Right renal cortex interstitium (tissue), 3 donors: ENCODE measurements around the gene CRACR2B. TPM values are rescaled to one million over a fixed set of nuclear protein-coding genes. Genes with fewer than 3 reads are reported as not detected.

Experiments
- DNase-seq, 3 donors: peaks; one replicate each; pipeline ENCODE4 v3.0.0-alpha.2; 2013; ENCODE audit warnings: low read depth in 3 of 3, low spot score in 2 of 3
- polyA plus RNA-seq, 3 donors: library from polyadenylated mRNA; unstranded; fragments of 120-200 nt; gene quantifications; one replicate each; pipeline ENCODE4 v1.2.1, GENCODE V29; 2013; ENCODE audit not compliant: insufficient read length in 3 of 3

The CRACR2B gene
- polyA plus RNA-seq, 3 donors = 9.1 to 12.0 (median 9.7) TPM

- DNase-seq = no peak
Measured at GRCh38 chr11:810040-810567, 17.6 kb upstream of the CRACR2B start.

GRCh38 chr11:811446-812245 lies 16.1 kb upstream of the CRACR2B start:
- DNase-seq = no peak

GRCh38 chr11:812390-812789 lies 15.3 kb upstream of the CRACR2B start:
- DNase-seq = no peak

- no peak for DNase-seq
Measured at GRCh38 chr11:813072-813455, 14.7 kb upstream of the CRACR2B start.

GRCh38 chr11:813456-814096 lies 14.1 kb upstream of the CRACR2B start:
- no peak for DNase-seq

- DNase-seq = no peak
Measured at GRCh38 chr11:815675-816432, 11.9 kb upstream of the CRACR2B start.

- no peak for DNase-seq
Measured at GRCh38 chr11:816433-816779, 11.3 kb upstream of the CRACR2B start.

- no peak for DNase-seq
Measured at GRCh38 chr11:818396-819128, 9.2 kb upstream of the CRACR2B start, which contains the start of gene PNPLA2. Gene PNPLA2 (plus strand): TSS chr11:818914. CDS start chr11:819719, 805 bp downstream.

GRCh38 chr11:819129-819931 lies 8.4 kb upstream of the CRACR2B start:
- DNase-seq = no peak

- DNase-seq = no peak
Measured at GRCh38 chr11:819943-820649, 7.6 kb upstream of the CRACR2B start.

- DNase-seq = no peak
Measured at GRCh38 chr11:820655-821511, 6.8 kb upstream of the CRACR2B start.

- DNase-seq = no peak
Measured at GRCh38 chr11:821512-822371, 6.0 kb upstream of the CRACR2B start.

GRCh38 chr11:823441-824291 lies 4.1 kb upstream of the CRACR2B start:
- DNase-seq = no peak

- DNase-seq = no peak
Measured at GRCh38 chr11:824292-824880, 3.3 kb upstream of the CRACR2B start.

- no peak for DNase-seq
Measured at GRCh38 chr11:824942-825341, 2.8 kb upstream of the CRACR2B start.
